Astrocyte (in vitro differentiated cells and primary cell): ENCODE data around the gene STRN. TPM values are rescaled to one million over a fixed set of nuclear protein-coding genes. Genes with fewer than 3 reads are reported as not detected.
"Not testable (repeated sequence)": the region's sequence is repeated elsewhere in the genome, so short reads cannot be mapped to it uniquely, and the experiment has no call there.

Experiments used
- DNase-seq: peaks from one replicate; pipeline ENCODE4 v3.0.0-alpha.2; 2010; ENCODE audit warnings: low read depth
- FAIRE-seq: peaks from 2 replicates; lab custom pipeline; 2011; peaks lifted over from hg19 to GRCh38; lab: Jason Lieb, UNC
- H2AFZ ChIP-seq: 2 replicates; pipeline ENCODE4 v1.6.0; 2012; ENCODE audit warnings: low read depth, low read length, inconsistent platforms
- H3K27ac ChIP-seq: 2 replicates; pipeline ENCODE4 v1.5.1; 2011; ENCODE audit warnings: low read depth, low read length, inconsistent platforms
- H3K27me3 ChIP-seq: 2 replicates; pipeline ENCODE4 v1.6.0; 2011; ENCODE audit warnings: low read length, inconsistent platforms; ENCODE audit not compliant: insufficient read depth
- H3K36me3 ChIP-seq: 2 replicates; pipeline ENCODE4 v1.5.1; 2011; ENCODE audit warnings: low read length, inconsistent platforms; ENCODE audit not compliant: insufficient read depth
- H3K4me1 ChIP-seq: 2 replicates; pipeline ENCODE4 v1.5.1; 2011; ENCODE audit warnings: low read length, inconsistent platforms; ENCODE audit not compliant: insufficient read depth
- H3K4me2 ChIP-seq: 2 replicates; pipeline ENCODE4 v1.6.0; 2012; ENCODE audit warnings: low read length, inconsistent platforms
- H3K4me3 ChIP-seq: 2 replicates; pipeline ENCODE4 v1.5.1; 2011; ENCODE audit warnings: low read depth, mild to moderate bottlenecking, low read length, inconsistent platforms; ENCODE audit not compliant: insufficient read depth
- H3K79me2 ChIP-seq: 2 replicates; pipeline ENCODE4 v1.6.0; 2012; ENCODE audit warnings: mild to moderate bottlenecking, low read length, inconsistent platforms; ENCODE audit not compliant: insufficient read depth
- H3K9ac ChIP-seq: 2 replicates; pipeline ENCODE4 v1.6.0; 2012; ENCODE audit warnings: mild to moderate bottlenecking, low read length, inconsistent platforms
- H3K9me3 ChIP-seq: 2 replicates; pipeline ENCODE4 v1.5.1; 2012; ENCODE audit warnings: low read depth, mild to moderate bottlenecking, low read length, inconsistent platforms; ENCODE audit not compliant: insufficient read depth
- H4K20me1 ChIP-seq: 2 replicates; pipeline ENCODE4 v1.6.0; 2012; ENCODE audit warnings: low read length, inconsistent platforms; ENCODE audit not compliant: insufficient read depth
- H3K27ac Mint-ChIP-seq: one replicate; pipeline ENCODE4 v1.8.0; 2021; ENCODE audit warnings: mild to moderate bottlenecking, mixed read lengths; ENCODE audit not compliant: unreplicated experiment
- H3K27me3 Mint-ChIP-seq: one replicate; pipeline ENCODE4 v1.8.0; 2021; ENCODE audit warnings: low read depth, mixed read lengths; ENCODE audit not compliant: unreplicated experiment
- H3K36me3 Mint-ChIP-seq: one replicate; pipeline ENCODE4 v1.8.0; 2021; ENCODE audit warnings: low read depth, mixed read lengths; ENCODE audit not compliant: unreplicated experiment
- H3K4me1 Mint-ChIP-seq: one replicate; pipeline ENCODE4 v1.8.0; 2021; ENCODE audit warnings: low read depth, mixed read lengths; ENCODE audit not compliant: unreplicated experiment
- H3K4me3 Mint-ChIP-seq: one replicate; pipeline ENCODE4 v1.8.0; 2021; ENCODE audit warnings: mild to moderate bottlenecking, moderate library complexity, mixed read lengths; ENCODE audit not compliant: unreplicated experiment
- H3K9me3 Mint-ChIP-seq: one replicate; pipeline ENCODE4 v1.8.0; 2021; ENCODE audit warnings: mild to moderate bottlenecking, mixed read lengths; ENCODE audit not compliant: unreplicated experiment
- CTCF ChIP-seq: IDR thresholded peaks from 2 replicates; pipeline ENCODE4 v1.5.1; 2011; ENCODE audit warnings: low read depth, mild to moderate bottlenecking, inconsistent platforms, low read length, moderate library complexity; ENCODE audit not compliant: insufficient read depth
- EZH2 ChIP-seq: IDR thresholded peaks from 2 replicates; pipeline ENCODE4 v1.6.1; 2012; ENCODE audit warnings: mild to moderate bottlenecking, low read length, inconsistent platforms; ENCODE audit not compliant: insufficient read depth
- total RNA-seq: library from RNA; stranded (reverse); gene quantifications from 2 replicates; pipeline ENCODE4 v1.2.1, GENCODE V29; 2021

The STRN gene
- total RNA-seq, 1 donor from 2014 or later, result 25.6 TPM

DNA sequence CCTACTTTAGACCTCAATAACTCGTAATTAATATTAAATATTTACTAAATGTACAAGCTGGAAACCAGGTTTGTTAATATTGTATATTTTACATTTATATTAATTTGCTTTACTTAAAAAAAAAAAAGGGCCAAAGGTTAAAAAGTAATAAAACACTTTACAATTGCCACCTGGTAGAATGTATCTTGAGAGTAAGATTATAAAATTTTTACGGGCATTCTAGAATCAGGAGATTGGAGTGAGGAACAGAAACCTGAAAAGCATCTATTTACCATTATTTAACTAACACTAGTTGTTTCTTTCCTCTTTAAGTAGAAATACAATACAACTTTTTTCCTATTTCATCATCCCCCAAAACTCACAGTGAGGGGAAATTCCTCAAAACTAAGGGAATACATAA lies 15.6 kb upstream of the STRN start:
- FAIRE-seq, result no peak

GRCh38 chr2:36979007-36979406 lies 12.7 kb upstream of the STRN start:
- not testable (repeated sequence) for FAIRE-seq, H3K9me3 Mint-ChIP-seq

More for the DNA sequence above, 15.6 kb upstream of the STRN start:
- H3K36me3 Mint-ChIP-seq, result peaks cover 3% of the 10 kb centered on the region
- peaks cover 4% of the 10 kb centered on the region for H3K9me3 Mint-ChIP-seq
- H3K27me3 Mint-ChIP-seq, result no peaks in the 10 kb centered on the region
- Histone ChIP-seq H3K4me3 (no peak overlapping the region), H3K27ac (no peak overlapping the region), H3K9me3 (no peaks in the 10 kb centered on the region), H3K36me3 (peaks cover 9% of the 10 kb centered on the region), H3K4me2 (no peak overlapping the region), H3K4me1 (no peaks in the 10 kb centered on the region), H3K9ac (no peak overlapping the region), H3K27me3 (no peaks in the 10 kb centered on the region), H3K79me2 (no peaks in the 10 kb centered on the region), H4K20me1 (no peaks in the 10 kb centered on the region), H2AFZ (no peak overlapping the region)
- no peak for TF ChIP-seq EZH2
- TF ChIP-seq CTCF, result no peak
- H3K4me1 Mint-ChIP-seq, result no peaks in the 10 kb centered on the region
- H3K4me3 Mint-ChIP-seq, result no peak overlapping the region
- H3K27ac Mint-ChIP-seq, result no peak overlapping the region
- DNase-seq, result no peak

DNA sequence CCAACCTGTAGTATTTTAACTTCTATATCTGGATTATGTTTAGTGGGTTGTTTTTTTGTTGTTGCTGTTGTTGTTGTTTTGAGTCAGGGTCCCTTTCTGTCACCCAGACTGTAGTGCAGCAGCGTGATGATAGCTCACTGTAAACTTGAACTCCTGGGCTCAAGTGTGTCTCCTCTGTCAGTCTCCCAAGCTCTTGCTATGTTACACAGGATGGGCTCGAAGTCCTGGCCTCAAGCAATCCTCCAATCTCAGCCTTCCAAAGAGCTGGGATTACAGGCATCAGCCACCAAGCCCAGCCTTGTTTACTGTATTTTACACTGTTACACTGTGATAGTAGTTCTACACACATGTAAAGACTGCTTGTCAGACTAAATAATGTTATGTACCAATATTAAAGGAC lies 9.7 kb upstream of the STRN start:
- Mint-ChIP-seq H3K9me3 (peaks cover 4% of the 10 kb centered on the region), H3K36me3 (peaks cover 3% of the 10 kb centered on the region), H3K4me3 (no peak overlapping the region), H3K27ac (no peak overlapping the region), H3K27me3 (no peaks in the 10 kb centered on the region), H3K4me1 (no peaks in the 10 kb centered on the region)
- TF ChIP-seq CTCF, result no peak
- TF ChIP-seq EZH2, result no peak
- Histone ChIP-seq H3K9ac (no peak overlapping the region), H3K27me3 (no peaks in the 10 kb centered on the region), H2AFZ (no peak overlapping the region), H3K27ac (no peak overlapping the region), H3K4me1 (no peaks in the 10 kb centered on the region), H3K9me3 (no peaks in the 10 kb centered on the region), H3K79me2 (no peaks in the 10 kb centered on the region), H3K4me3 (no peak overlapping the region), H3K36me3 (no peaks in the 10 kb centered on the region), H3K4me2 (no peak overlapping the region), H4K20me1 (no peaks in the 10 kb centered on the region)
- DNase-seq (no peak), FAIRE-seq (no peak)

More at GRCh38 chr2:36979007-36979406, 12.7 kb upstream of the STRN start:
- not testable (repeated sequence) for H3K27me3 ChIP-seq, H3K27ac Mint-ChIP-seq, H3K4me3 Mint-ChIP-seq, H3K9me3 ChIP-seq, H3K27ac ChIP-seq, H3K4me1 ChIP-seq, H3K27me3 Mint-ChIP-seq, H3K9ac ChIP-seq, H3K4me2 ChIP-seq, H3K36me3 ChIP-seq, H3K4me1 Mint-ChIP-seq, H3K79me2 ChIP-seq, H3K4me3 ChIP-seq, H3K36me3 Mint-ChIP-seq, DNase-seq, H4K20me1 ChIP-seq, H2AFZ ChIP-seq
